Stomach (tissue), 9 donors: ENCODE data around the gene EBI3. TPM values are rescaled to one million over a fixed set of nuclear protein-coding genes. Genes with fewer than 3 reads are reported as not detected.

Experiments used
- DNase-seq, 2 donors: peaks; one replicate each; pipeline versions ENCODE4 v3.0.0 to v3.0.0-alpha.2; 2013 to 2019
- H3K27ac ChIP-seq, 5 donors: fragments of 200-600 bp in 4 of 5; sonication (generic) in 4 of 5; one replicate each; pipeline ENCODE4 v1.5.1; 2013 to 2019; ENCODE audit warnings: mild to moderate bottlenecking in 1 of 5, moderate library complexity in 1 of 5
- H3K27me3 ChIP-seq, 3 donors: fragments of 200-600 bp; sonication (generic); one replicate each; pipeline ENCODE4 v1.5.1; 2017 to 2019; ENCODE audit warnings: mixed run types in 1 of 3
- H3K36me3 ChIP-seq, 4 donors: fragments of 200-600 bp; sonication (generic); 1 replicate in 3 of 4; 2 replicates in 1 of 4; pipeline ENCODE4 v1.5.1; 2016 to 2019
- H3K4me1 ChIP-seq, 4 donors: fragments of 200-600 bp; sonication (generic); one replicate each; pipeline ENCODE4 v1.5.1; 2016 to 2019
- H3K4me3 ChIP-seq, 4 donors: fragments of 200-600 bp; sonication (generic) in 3 of 4; one replicate each; pipeline ENCODE4 v1.5.1; 2016 to 2019; ENCODE audit warnings: mild to moderate bottlenecking in 1 of 4
- H3K9me3 ChIP-seq, 4 donors: fragments of 200-600 bp; sonication (generic); one replicate each; pipeline ENCODE4 v1.5.1; 2016 to 2019
- CTCF ChIP-seq, 7 experiments: fragments of 450-650 bp in 4 of 7; fragments of 200-600 bp in 3 of 7; sonication (generic) in 3 of 7; IDR thresholded peaks; one replicate each; pipeline ENCODE4 v1.5.1; 2016 to 2019; ENCODE audit warnings: antibody characterized with exemption in 7 of 7, control low read depth in 2 of 7, mild to moderate bottlenecking in 1 of 7
- EP300 ChIP-seq: sonication (generic); formaldehyde crosslinking; IDR thresholded peaks from one replicate; pipeline ENCODE4 v1.6.1; 2017; ENCODE audit warnings: antibody characterized with exemption
- POLR2A ChIP-seq, 4 donors: fragments of 450-650 bp; IDR thresholded peaks; one replicate each; pipeline ENCODE4 v1.6.1; 2016; ENCODE audit warnings: antibody characterized with exemption in 4 of 4, control low read depth in 2 of 4, mild to moderate bottlenecking in 1 of 4, moderate library complexity in 1 of 4
- POLR2AphosphoS5 ChIP-seq, 3 donors: sonication (generic); formaldehyde crosslinking; IDR thresholded peaks; one replicate each; pipeline ENCODE4 v1.6.1; 2016; ENCODE audit warnings: antibody characterized with exemption in 3 of 3
- WGBS, 5 donors: extraction: QIAGEN DNeasy Blood & Tissue Kit in 3 of 5; methylation state at CpG; one replicate each; pipeline versions ENCODE4 v1.1.5 to v1.1.7; 2013 to 2018; 5-methylcytosine and 5-hydroxymethylcytosine counted together
- intact Hi-C: fragments of 100-400 bp; cut with DNase I; formaldehyde crosslinking; loops from one replicate; pipeline ENCODE4 v1.15.1; 2023; ENCODE audit warnings: low total_unique reads
- polyA plus RNA-seq, 3 donors: library from polyadenylated mRNA; stranded (reverse); fragments of 200-250 nt; gene quantifications; one replicate each; pipeline ENCODE4 v1.2.3, GENCODE V29; 2013
- total RNA-seq, 5 donors: library from RNA; depleted of rRNA; stranded (reverse); fragments of >200 nt; gene quantifications; one replicate each; pipeline versions ENCODE4 v1.1.0 to v1.2.3, GENCODE V29; 2014 to 2016
- donor health status: healthy with polysubstance abuse.
- donor health status: Bipolar disorder and iron deficiency.
- donor health status: healthy.

EBI3 gene
- total and polyA plus RNA-seq, 8 donors, result 0.55 to 2.7 (median 2.3) TPM; not detected in 4

DNA sequence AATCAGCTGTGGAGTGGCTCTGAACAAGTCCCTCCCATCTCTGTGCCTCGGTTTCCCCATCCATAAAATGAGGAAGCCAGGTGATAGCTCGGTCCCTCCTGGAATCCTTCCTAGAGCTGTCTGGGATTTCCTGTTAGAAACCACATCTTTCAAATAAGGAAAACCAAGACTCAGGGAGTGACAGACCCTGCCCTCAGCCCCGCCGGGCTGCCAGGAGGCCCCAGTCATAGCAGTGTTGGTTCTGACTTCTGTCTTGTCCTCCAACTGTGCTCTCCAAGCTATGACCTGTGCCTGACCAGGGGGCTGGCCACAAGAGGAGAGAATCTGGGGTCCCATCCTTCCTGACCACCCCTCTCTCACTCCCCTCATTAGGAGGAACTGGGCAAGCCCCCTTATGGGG is 48.7 kb downstream of the EBI3 start:
- TF ChIP-seq POLR2AphosphoS5 (IDR thresholded peaks at IDR 0.05) (no peak), CTCF (IDR thresholded peaks at IDR 0.05) (no peak), EP300 (no peak), POLR2A (IDR thresholded peaks at IDR 0.05) (no peak)
- Histone ChIP-seq H3K27ac (no peak overlapping the region), H3K27me3 (peaks cover 15 to 61% (median 37%) of the 10 kb centered on the region in 3 donors), H3K36me3 (no peaks in the 10 kb centered on the region), H3K9me3 (no peaks in the 10 kb centered on the region), H3K4me3 (no peak overlapping the region), H3K4me1 (peaks cover 11 to 27% (median 16%) of the 10 kb centered on the region in 4 donors)
- WGBS, 5 donors, result 15 to 36% (median 26%) methylated on average over 4 of the region's 4 CpGs
- no peak for DNase-seq
- intact Hi-C loops, result no loop called here

DNA sequence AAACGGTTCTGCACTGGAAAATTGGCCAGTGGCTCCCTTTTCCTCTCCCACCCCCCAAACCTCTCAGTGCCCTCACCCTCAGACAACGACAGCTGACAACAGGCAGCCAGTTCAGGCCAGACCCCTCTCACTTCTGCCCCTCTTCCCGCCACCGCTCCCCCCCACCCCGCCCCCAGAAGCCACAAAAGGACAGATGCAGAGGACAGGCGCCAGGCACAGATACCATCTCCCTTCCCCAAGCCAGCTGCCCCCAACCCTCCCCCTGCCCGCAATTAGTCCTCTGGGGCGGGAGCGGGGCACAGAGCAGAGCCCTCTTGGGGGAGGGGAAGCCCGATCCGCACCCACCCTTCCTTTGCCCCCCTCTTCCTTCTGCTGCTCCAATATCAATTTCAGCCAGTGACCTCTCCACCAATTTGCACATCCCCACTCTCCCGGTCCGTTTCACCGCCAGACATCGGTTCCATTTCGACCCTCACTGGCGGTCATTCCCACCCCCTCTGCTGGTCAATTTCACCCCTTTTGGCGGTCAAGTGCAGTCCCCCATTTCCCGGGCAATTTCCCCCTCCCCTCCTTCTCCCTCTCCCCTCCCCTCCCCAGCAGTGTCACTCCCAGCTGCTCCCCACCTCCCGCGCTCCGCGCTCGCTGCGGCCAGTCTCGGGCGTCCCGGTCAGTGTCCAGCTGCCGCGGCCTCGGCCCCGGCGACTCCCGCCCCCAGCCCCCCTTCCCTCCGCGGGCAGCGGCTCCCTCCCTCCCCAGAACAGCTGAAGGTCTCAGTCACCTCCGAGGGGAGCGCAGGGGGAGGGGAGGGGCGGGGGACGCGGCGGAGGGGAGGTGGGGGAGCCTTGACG is 49.3 kb downstream of the EBI3 start, which contains the start of gene SHD:
Gene SHD, plus strand, starts transcription at position 848 of the 848 bp plus-strand sequence. CDS start 798 bp downstream, outside the sequence.
- Histone ChIP-seq H3K4me3 (peak within 1 kb of the TSS; percentile 15 to 49 (median 30)), H3K4me1 (peaks cover 11 to 27% (median 16%) of the 10 kb centered on the region in 4 donors), H3K9me3 (no peaks in the 10 kb centered on the region), H3K36me3 (no peaks in the 10 kb centered on the region), H3K27ac (no peak within 1 kb of the TSS), H3K27me3 (peaks cover 15 to 67% (median 37%) of the 10 kb centered on the region in 3 donors)
- 2 to 4% (median 3%) methylated on average over 32 to 43 of the region's 44 CpGs for WGBS, 5 donors
- DNase-seq, result peak in 1 of 2 donors; percentile 56
- TF ChIP-seq CTCF (IDR thresholded peaks at IDR 0.05), result no peak
- TF ChIP-seq POLR2AphosphoS5 (IDR thresholded peaks at IDR 0.05), result no peak
- TF ChIP-seq EP300, result no peak
- no peak for TF ChIP-seq POLR2A (IDR thresholded peaks at IDR 0.05)
- intact Hi-C loops, result no loop called here

DNA sequence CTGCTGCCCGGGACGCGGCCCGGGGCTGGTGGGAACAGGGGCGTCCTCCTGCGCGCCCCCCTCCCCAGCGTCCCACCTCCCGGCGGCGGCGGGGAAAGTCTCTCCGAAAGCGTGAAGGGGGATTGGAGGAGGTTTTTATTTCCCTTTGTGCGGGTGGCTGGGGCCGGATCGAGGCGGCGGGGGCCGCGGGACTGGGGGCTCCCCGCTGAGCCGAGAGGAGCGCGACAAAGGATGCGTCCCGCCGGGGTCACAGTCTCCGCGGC is 49.9 kb downstream of the EBI3 start:
- DNase-seq, result no peak
- H3K9me3 ChIP-seq, result no peaks in the 10 kb centered on the region
- no peaks in the 10 kb centered on the region for H3K36me3 ChIP-seq
- H3K27ac ChIP-seq, result no peak overlapping the region
- intact Hi-C loops, result no loop called here
- peaks cover 15 to 72% (median 37%) of the 10 kb centered on the region in 3 donors for H3K27me3 ChIP-seq
- TF ChIP-seq EP300 (no peak), CTCF (IDR thresholded peaks at IDR 0.05) (no peak), POLR2AphosphoS5 (IDR thresholded peaks at IDR 0.05) (no peak), POLR2A (IDR thresholded peaks at IDR 0.05) (no peak)
- peaks cover 11 to 27% (median 16%) of the 10 kb centered on the region in 4 donors for H3K4me1 ChIP-seq
- peak overlapping the region; percentile 15 to 49 (median 30) for H3K4me3 ChIP-seq
- WGBS, 5 donors, result 0 to 2% (median 0%) methylated on average over 9 to 30 of the region's 30 CpGs

DNA sequence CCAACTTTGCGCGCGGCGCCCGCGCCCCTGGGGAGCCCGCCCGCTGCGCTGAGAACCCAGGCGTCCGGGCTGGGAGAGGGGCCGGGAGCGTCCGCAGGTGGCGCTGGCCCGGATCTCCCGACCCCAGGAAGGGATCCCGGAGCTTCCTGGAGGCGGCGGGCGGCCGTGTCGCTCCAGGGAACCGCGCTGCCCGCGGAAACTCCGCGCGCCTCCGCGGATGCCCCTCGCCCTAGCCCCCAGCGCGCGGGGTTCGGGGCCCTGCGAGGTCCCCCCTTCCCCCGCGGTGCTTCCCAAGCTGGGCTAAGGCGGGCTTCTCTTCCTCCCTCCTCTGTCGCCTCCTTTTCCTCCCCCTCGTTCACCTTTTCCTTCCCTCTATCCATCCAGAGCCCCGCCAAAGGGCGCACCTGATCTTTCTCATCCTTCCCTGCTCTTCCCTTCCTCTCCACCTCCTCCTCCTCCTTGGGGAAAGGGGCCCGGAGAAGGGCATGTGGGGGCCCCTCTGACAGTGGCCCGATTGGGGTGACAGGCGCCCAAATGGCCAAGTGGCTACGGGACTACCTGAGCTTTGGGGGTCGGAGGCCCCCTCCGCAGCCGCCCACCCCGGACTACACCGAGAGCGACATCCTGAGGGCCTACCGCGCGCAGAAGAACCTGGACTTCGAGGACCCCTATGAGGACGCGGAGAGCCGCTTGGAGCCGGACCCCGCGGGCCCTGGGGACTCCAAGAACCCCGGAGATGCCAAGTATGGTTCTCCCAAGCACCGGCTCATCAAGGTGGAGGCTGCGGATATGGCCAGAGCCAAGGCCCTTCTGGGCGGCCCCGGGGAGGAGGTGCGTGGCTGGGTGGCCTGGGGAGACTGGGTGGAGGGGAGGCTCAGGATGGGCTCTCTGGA is 50.5 kb downstream of the EBI3 start:
- Histone ChIP-seq H3K4me1 (peaks cover 11 to 31% (median 16%) of the 10 kb centered on the region in 4 donors), H3K4me3 (peak overlapping the region; percentile 15 to 49 (median 30)), H3K36me3 (no peaks in the 10 kb centered on the region), H3K9me3 (no peaks in the 10 kb centered on the region), H3K27ac (no peak overlapping the region), H3K27me3 (peaks cover 15 to 78% (median 41%) of the 10 kb centered on the region in 3 donors)
- 4 to 6% (median 5%) methylated on average over 30 to 71 of the region's 71 CpGs for WGBS, 5 donors
- intact Hi-C loops, result no loop called here
- TF ChIP-seq POLR2A (IDR thresholded peaks at IDR 0.05), result no peak
- no peak for TF ChIP-seq EP300
- no peak for TF ChIP-seq CTCF (IDR thresholded peaks at IDR 0.05)
- TF ChIP-seq POLR2AphosphoS5 (IDR thresholded peaks at IDR 0.05), result no peak
- no peak for DNase-seq
